NCI-H2227 (cell line): Measurements from ENCODE around the gene LRRC45.
"Not testable (repeated sequence)": the region's sequence is repeated elsewhere in the genome, so short reads cannot be mapped to it uniquely, and the experiment has no call there.

Source experiments
- DNase-seq: peaks from one replicate; lab custom pipeline; 2025; ENCODE audit not compliant: unreplicated experiment; lab: John Stamatoyannopoulos, UW

The LRRC45 gene

GRCh38 chr17:82022981-82023446 lies at the start of gene LRRC45:
LRRC45 (plus strand) TSS chr17:82023305; CDS start chr17:82023644, 339 bp downstream.
- peak; percentile 99 for DNase-seq

DNA sequence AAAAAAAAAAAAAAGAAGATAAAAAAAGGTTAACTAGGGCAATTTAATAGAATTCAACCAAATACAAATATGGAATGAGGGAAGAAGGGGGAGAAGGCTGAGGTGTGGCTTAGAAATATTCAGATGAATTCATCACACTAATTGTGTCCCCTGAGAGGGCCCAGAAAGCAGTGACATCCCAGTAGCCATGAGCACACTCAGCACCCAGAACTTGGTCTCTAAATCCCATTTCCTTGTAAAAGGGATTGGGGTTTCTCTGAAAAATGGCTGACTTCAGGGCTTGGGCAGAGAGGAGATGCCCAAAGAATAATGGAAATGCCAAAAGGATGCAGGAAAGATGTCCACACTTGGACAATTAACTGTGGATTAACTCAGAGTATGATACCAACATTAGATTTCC lies 49.7 kb upstream of the LRRC45 start:
- no peak for DNase-seq

DNA sequence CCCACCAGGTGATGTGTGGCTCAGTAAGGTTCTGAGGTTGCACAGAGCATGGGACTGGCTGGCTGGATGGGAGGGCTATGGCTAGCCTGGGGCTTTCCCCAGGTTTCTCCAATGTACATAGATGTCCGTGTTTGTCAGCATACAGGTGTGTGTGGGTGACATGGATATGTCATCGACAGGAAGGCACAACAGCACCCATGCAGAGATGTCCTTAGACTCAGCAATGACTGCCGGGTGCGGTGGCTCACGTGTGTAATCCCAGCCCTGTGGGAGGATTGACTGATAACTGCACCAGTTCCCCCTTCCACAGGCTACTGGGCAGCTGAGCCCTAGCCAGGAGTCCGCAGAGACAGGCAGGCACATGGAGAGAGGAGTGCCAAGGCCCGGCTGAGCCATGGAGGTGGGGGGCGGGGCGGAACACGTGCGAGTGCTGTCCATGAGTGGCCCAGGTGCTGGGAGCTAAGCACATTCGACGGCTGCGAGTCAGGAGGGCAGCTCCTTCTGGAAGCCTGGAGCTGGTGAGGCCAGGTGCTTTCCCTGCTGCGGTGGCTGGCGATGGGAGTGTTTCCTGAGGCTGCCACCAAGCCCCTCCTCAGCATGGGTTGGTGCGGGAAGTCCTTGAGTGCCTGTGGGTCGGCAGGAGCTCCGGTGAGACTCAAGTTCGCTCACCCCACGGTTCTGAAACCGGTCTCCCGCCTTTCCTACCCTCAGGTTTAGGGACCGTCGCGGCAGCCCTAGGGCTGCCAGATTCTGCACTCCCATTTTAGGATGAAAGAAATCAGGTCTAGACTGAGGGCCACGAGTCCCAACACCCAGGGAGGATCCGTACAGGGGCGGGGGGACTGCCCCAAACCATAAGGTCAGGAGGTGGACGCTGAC lies 46.5 kb upstream of the LRRC45 start:
- peak; percentile 55 for DNase-seq

- peak; percentile 95 for DNase-seq
These were observed 45.8 kb upstream of the LRRC45 start, which contains the start of gene ASPSCR1 for GRCh38 chr17:81977211-81977808. ASPSCR1 (plus strand) TSS chr17:81977629; CDS start chr17:81977647, 18 bp downstream.

DNA sequence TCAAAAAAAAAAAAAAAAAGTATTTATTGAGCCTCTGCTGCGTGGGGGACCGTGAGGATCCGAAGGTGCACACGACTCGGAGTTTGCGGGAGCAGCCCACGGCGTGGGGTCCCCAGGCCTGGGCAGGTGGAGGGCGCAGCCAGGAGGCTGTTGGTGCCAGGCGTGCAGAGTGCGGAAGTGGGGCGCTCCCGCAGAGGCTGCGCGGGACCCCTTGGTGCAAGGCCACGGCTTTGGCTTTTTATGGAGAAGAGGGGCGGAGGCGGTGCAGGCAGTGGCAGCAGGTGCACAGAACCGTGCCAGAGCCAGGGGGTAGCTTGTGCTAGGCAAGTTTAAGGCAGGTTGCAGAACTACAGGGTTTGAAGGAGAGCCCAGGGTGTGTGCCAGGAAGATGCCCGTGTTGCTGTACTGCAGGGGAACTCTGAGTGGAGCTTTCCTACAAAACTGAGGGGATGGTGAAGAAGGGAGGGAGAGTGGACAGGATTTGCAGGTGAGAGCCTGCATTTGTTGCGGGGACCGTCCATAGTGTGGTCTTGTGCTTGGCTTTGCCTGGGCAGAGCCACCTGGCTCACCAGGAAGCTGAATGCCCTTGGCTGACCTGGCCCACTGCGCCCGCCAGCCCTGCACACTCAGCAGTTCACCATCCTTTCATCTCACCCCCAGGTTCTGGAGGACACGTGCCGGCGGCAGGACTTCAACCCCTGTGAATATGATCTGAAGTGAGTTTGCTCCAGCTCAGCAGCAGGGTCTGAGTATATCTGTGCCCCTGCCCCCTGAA lies 44.4 kb upstream of the LRRC45 start:
- DNase-seq: no peak

DNA sequence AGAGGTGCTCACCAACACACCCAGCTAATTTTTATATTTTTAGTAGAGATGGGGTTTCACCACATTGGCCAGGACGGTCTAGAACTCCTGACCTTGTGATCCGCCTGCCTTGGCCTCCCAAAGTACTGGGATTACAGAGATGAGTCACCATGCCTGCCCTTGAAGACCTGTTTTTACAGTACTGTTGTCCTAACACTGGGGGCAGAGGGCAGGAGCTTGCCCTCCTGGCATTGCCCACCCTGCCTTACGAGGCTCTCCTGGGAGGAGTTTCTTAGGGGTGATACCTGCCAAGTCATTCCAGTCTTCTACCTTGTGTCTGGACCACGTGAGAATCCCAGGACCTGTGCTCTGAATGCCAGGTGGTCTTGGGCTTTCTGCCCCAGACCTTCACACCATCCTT lies 43.0 kb upstream of the LRRC45 start:
- DNase-seq: no peak

GRCh38 chr17:81980707-81981343 lies 42.3 kb upstream of the LRRC45 start:
- DNase-seq: no peak

DNA sequence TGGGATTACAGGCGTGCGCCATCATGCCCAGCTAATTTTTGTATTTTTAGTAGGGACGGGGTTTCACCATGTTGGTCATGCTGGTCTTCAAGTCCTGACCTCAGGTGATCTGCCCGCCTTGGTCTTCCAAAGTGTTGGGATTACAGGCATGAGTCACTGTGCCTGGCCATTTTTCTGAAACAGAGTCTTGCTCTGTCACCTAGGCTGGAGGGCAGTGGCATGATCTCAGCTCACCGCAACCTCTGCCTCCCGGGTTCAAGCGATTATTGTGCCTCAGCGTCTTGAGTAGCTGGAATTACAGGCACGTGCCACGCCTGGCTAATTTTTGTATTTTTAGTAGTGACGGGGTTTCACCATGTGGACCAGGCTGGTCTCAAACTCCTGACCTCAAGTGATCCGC lies 41.6 kb upstream of the LRRC45 start:
- DNase-seq: not testable (repeated sequence)

DNA sequence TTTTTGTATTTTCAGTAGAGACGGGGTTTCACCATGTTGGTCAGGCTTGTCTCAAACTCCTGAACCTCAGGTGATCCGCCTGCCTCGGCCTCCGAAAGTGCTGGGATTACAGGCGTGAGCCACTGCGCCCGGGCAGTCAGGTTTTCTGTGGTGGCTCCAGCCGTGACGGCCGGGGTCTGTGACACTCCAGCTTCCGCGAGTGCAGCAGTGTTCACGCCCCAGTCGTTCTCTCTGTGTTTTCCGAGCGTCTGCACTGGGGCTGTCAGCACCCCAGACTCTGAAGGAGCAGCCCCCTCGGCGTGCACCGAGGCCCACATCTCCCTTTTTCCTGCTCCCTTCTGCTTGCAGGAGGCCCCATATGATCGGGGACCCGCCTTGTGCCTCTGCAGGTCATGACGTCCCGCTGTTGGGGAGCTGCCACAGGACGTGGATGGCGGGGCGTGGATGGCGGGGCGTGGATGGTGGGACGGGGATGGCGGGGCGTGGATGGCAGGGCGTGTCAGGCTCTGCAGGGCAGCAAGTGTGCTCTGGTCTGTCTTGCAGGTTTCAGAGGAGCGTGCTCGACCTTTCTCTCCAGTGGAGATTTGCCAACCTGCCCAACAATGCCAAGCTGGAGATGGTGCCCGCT lies 40.0 kb upstream of the LRRC45 start:
- no peak for DNase-seq

GRCh38 chr17:81983639-81984373 lies 39.3 kb upstream of the LRRC45 start:
- DNase-seq: no peak

- DNase-seq: no peak
These were observed 38.2 kb upstream of the LRRC45 start for GRCh38 chr17:81984773-81985410.

GRCh38 chr17:81986606-81987005 lies 36.5 kb upstream of the LRRC45 start:
- no peak for DNase-seq

GRCh38 chr17:81987161-81987770 lies 35.8 kb upstream of the LRRC45 start:
- no peak for DNase-seq

- DNase-seq: no peak
These were observed 32.0 kb upstream of the LRRC45 start for GRCh38 chr17:81990836-81991683.

GRCh38 chr17:81991684-81992305 lies 31.3 kb upstream of the LRRC45 start:
- no peak for DNase-seq

DNA sequence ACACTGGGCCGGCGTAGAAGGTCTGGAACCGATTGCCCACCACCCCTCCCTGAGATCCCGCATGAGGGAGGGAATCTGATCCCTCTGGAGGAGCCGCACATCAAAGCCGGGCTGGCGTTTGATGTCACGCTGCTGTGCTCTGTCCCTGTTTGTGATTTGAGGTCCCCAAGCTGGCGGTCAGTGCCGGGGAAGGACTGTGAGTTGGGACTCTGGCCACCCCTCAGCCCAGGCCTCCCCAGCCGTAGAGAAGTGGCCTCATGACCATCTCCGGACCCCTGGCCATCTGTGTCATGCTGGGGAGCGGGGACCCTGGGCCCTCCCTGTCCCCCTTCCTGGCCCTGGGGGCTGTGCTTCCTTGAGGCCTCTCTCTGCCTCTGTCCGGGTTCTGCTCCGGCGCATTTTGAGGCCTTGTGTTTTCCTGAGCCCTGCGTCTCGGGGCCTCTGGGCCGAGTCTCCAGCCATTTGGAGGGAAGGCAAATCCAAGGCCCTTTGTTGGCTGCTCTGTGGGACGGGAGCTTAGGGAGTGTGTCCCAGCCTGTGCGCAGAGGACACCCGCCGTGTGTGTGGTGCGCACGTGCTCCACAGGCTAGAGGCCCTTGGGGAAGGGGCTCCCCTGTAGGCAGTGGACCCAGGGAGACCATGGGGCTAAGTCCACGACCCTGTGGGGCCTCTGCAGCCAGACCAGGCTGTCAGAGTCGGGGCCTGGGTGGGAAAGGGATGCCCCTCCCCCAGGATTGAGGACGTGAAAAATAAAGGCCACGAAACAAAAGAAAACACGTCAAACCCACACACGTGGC lies 30.6 kb upstream of the LRRC45 start:
- DNase-seq: no peak
